ENCODE measurements around the gene IGSF3. TPM values are rescaled to one million over a fixed set of nuclear protein-coding genes. Genes with fewer than 3 reads are reported as not detected.

The IGSF3 gene
- total RNA-seq, 2 donors from 2014 or later: 23.2 to 30.4 TPM

- no peaks in the 10 kb centered on the region for H3K4me1 ChIP-seq (replicated peaks)
- intact Hi-C loops (cut with DNase I): no loop called here
- WGBS: 87% methylated on average over 1 of the region's 1 CpG
- no peaks in the 10 kb centered on the region for H3K27me3 ChIP-seq (replicated peaks; ENCODE audit: insufficient read depth)
- H3K9me3 ChIP-seq: no peaks in the 10 kb centered on the region
- H3K36me3 ChIP-seq: no peaks in the 10 kb centered on the region
- DNase-seq (ENCODE audit: low spot score): no peak
- no peak overlapping the region for H3K27ac ChIP-seq
- H3K4me3 ChIP-seq: no peak overlapping the region
- no peak for TF ChIP-seq CTCF (IDR thresholded peaks at IDR 0.05)
- TF ChIP-seq POLR2A (IDR thresholded peaks at IDR 0.05): no peak
- no peak for TF ChIP-seq POLR2AphosphoS5 (IDR thresholded peaks at IDR 0.05)
Measured at GRCh38 chr1:116537898-116538297, 129.6 kb downstream of the IGSF3 start.

- WGBS: 85% methylated on average over 3 of the region's 3 CpGs
- no peaks in the 10 kb centered on the region for H3K36me3 ChIP-seq
- H3K4me3 ChIP-seq: no peak overlapping the region
- H3K9me3 ChIP-seq: no peaks in the 10 kb centered on the region
- intact Hi-C loops (cut with DNase I): no loop called here
- TF ChIP-seq POLR2AphosphoS5 (IDR thresholded peaks at IDR 0.05): no peak
- no peak for TF ChIP-seq CTCF (IDR thresholded peaks at IDR 0.05)
- TF ChIP-seq POLR2A (IDR thresholded peaks at IDR 0.05): no peak
- no peak overlapping the region for H3K27ac ChIP-seq
- no peaks in the 10 kb centered on the region for H3K4me1 ChIP-seq (replicated peaks)
- no peak for DNase-seq (ENCODE audit: low spot score)
- no peaks in the 10 kb centered on the region for H3K27me3 ChIP-seq (replicated peaks; ENCODE audit: insufficient read depth)
Measured at GRCh38 chr1:116537040-116537831, 130.3 kb downstream of the IGSF3 start.

- intact Hi-C loops (cut with DNase I): no loop called here
- Histone ChIP-seq H3K4me1 (replicated peaks) (no peaks in the 10 kb centered on the region), H3K27ac (no peak overlapping the region), H3K9me3 (no peaks in the 10 kb centered on the region), H3K36me3 (no peaks in the 10 kb centered on the region), H3K4me3 (no peak overlapping the region), H3K27me3 (replicated peaks; ENCODE audit: insufficient read depth) (no peaks in the 10 kb centered on the region)
- TF ChIP-seq POLR2A (IDR thresholded peaks at IDR 0.05): no peak
- no peak for TF ChIP-seq POLR2AphosphoS5 (IDR thresholded peaks at IDR 0.05)
- no peak for DNase-seq (ENCODE audit: low spot score)
- 80% methylated on average over 45 of the region's 45 CpGs for WGBS
Measured at GRCh38 chr1:116534014-116534739, 133.4 kb downstream of the IGSF3 start.

- no peak for DNase-seq (ENCODE audit: low spot score)
- no peak for TF ChIP-seq POLR2A (IDR thresholded peaks at IDR 0.05)
- TF ChIP-seq POLR2AphosphoS5 (IDR thresholded peaks at IDR 0.05): no peak
- no peak for TF ChIP-seq CTCF (IDR thresholded peaks at IDR 0.05)
- H3K4me3 ChIP-seq: no peak overlapping the region
- H3K9me3 ChIP-seq: no peaks in the 10 kb centered on the region
- no peaks in the 10 kb centered on the region for H3K27me3 ChIP-seq (replicated peaks; ENCODE audit: insufficient read depth)
- no peaks in the 10 kb centered on the region for H3K4me1 ChIP-seq (replicated peaks)
- intact Hi-C loops (cut with DNase I): no loop called here
- WGBS: 87% methylated on average over 3 of the region's 3 CpGs
- H3K27ac ChIP-seq: no peak overlapping the region
- H3K36me3 ChIP-seq: no peaks in the 10 kb centered on the region
Measured at GRCh38 chr1:116533429-116533820, 134.1 kb downstream of the IGSF3 start.

GRCh38 chr1:116532671-116533428 lies 134.7 kb downstream of the IGSF3 start:
- 94% methylated on average over 23 of the region's 23 CpGs for WGBS
- Histone ChIP-seq H3K4me3 (no peak overlapping the region), H3K4me1 (replicated peaks) (no peaks in the 10 kb centered on the region), H3K27ac (no peak overlapping the region), H3K36me3 (no peaks in the 10 kb centered on the region), H3K27me3 (replicated peaks; ENCODE audit: insufficient read depth) (no peaks in the 10 kb centered on the region), H3K9me3 (no peaks in the 10 kb centered on the region)
- intact Hi-C loops (cut with DNase I): no loop called here
- TF ChIP-seq POLR2A (IDR thresholded peaks at IDR 0.05) (no peak), POLR2AphosphoS5 (IDR thresholded peaks at IDR 0.05) (no peak), CTCF (IDR thresholded peaks at IDR 0.05) (no peak)
- DNase-seq (ENCODE audit: low spot score): no peak
